IMR-90 (cell line): ENCODE data around the gene RNGTT. TPM values are rescaled to one million over a fixed set of nuclear protein-coding genes. Genes with fewer than 3 reads are reported as not detected.

Source experiments
- ATAC-seq: fragments of 200-7000 bp; cut with Tn5 transposase; 2 replicates; pipeline ENCODE4 v1.9.1; 2020; ENCODE audit warnings: low read depth, mild to moderate bottlenecking, moderate library complexity
- BruUV-seq: library from RNA; stranded (reverse); fragments of 400-500 nt; replicated peaks from 2 replicates; lab custom pipeline; 2021; lab: Mats Ljungman, UMichigan
- CTCF ChIA-PET: fragments of 300-600 bp; formaldehyde crosslinking; extraction: SDS; loops from one replicate; lab custom pipeline; 2021; ENCODE audit warnings: antibody characterized with exemption; lab: Yijun Ruan, JAX
- POLR2A ChIA-PET: fragments of 300-600 bp; sonication (Branson Sonifier 250); formaldehyde crosslinking; loops from one replicate; lab custom pipeline; 2022; ENCODE audit warnings: antibody characterized with exemption; ENCODE audit not compliant: unreplicated experiment; lab: Charles Lee
- DNase-seq: peaks from one replicate; pipeline ENCODE4 v3.0.0; 2013
- H2AFZ ChIP-seq: replicated peaks from 2 replicates; pipeline ENCODE3; 2013; ENCODE audit warnings: low read length, mild to moderate bottlenecking; ENCODE audit not compliant: poor library complexity
- H2AK5ac ChIP-seq: 2 replicates; pipeline ENCODE4 v1.6.1; 2013; ENCODE audit warnings: low read depth, low read length, inconsistent platforms
- H2AK9ac ChIP-seq: replicated peaks from 2 replicates; pipeline ENCODE3; 2013; ENCODE audit warnings: mild to moderate bottlenecking, low read depth, low read length, moderate library complexity; ENCODE audit not compliant: poor library complexity
- H2BK120ac ChIP-seq: 2 replicates; pipeline ENCODE4 v1.6.1; 2013; ENCODE audit warnings: low read depth, low read length, inconsistent platforms
- H2BK15ac ChIP-seq: 3 replicates; pipeline ENCODE4 v1.6.1; 2013; ENCODE audit warnings: low read depth, low read length, inconsistent platforms
- H2BK20ac ChIP-seq: 2 replicates; pipeline ENCODE4 v1.6.1; 2013; ENCODE audit warnings: low read depth, mild to moderate bottlenecking, inconsistent platforms, low read length, moderate library complexity
- H2BK5ac ChIP-seq: 2 replicates; pipeline ENCODE4 v1.6.1; 2013; ENCODE audit warnings: mild to moderate bottlenecking, low read depth, low read length, inconsistent platforms; ENCODE audit not compliant: poor library complexity, severe bottlenecking
- H3K14ac ChIP-seq: replicated peaks from 2 replicates; pipeline ENCODE4 v1.6.1; 2013; ENCODE audit warnings: low read depth, low read length, inconsistent platforms
- H3K18ac ChIP-seq: 2 replicates; pipeline ENCODE4 v1.6.1; 2013; ENCODE audit warnings: low read depth, low read length, control low read depth
- H3K23ac ChIP-seq: 2 replicates; pipeline ENCODE4 v1.6.1; 2013; ENCODE audit warnings: low read depth, low read length, inconsistent platforms
- H3K27ac ChIP-seq: 2 replicates; pipeline ENCODE4 v1.5.1; 2013; ENCODE audit warnings: mild to moderate bottlenecking, control low read depth, low read length; ENCODE audit not compliant: insufficient read depth
- H3K27me3 ChIP-seq: 2 replicates; pipeline ENCODE4 v1.6.1; 2013; ENCODE audit warnings: low read length; ENCODE audit not compliant: control insufficient read depth, insufficient read depth
- H3K36me3 ChIP-seq: 2 replicates; pipeline ENCODE4 v1.6.1; 2013; ENCODE audit warnings: low read length, mixed read lengths; ENCODE audit not compliant: control insufficient read depth, insufficient read depth
- H3K4ac ChIP-seq: 2 replicates; pipeline ENCODE4 v1.6.1; 2013; ENCODE audit warnings: low read depth, low read length, inconsistent platforms
- H3K4me1 ChIP-seq: 2 replicates; pipeline ENCODE4 v1.6.1; 2013; ENCODE audit warnings: low read length, mixed read lengths; ENCODE audit not compliant: control insufficient read depth, insufficient read depth
- H3K4me2 ChIP-seq: 2 replicates; pipeline ENCODE4 v1.6.1; 2013; ENCODE audit warnings: low read depth, mild to moderate bottlenecking, control low read depth, low read length, moderate library complexity
- H3K4me3 ChIP-seq: 2 replicates; pipeline ENCODE4 v1.5.1; 2013; ENCODE audit warnings: low read depth, mild to moderate bottlenecking, control low read depth, low read length, moderate library complexity; ENCODE audit not compliant: insufficient read depth
- H3K56ac ChIP-seq: 2 replicates; pipeline ENCODE4 v1.6.1; 2013; ENCODE audit warnings: low read length, inconsistent platforms; ENCODE audit not compliant: insufficient read depth; ENCODE audit errors: extremely low read depth
- H3K79me1 ChIP-seq, 2 experiments: 2 replicates each; pipeline ENCODE4 v1.6.1; 2013; ENCODE audit warnings: low read length in 2 of 2, inconsistent platforms in 1 of 2, low read depth in 1 of 2
- H3K9ac ChIP-seq: 2 replicates; pipeline ENCODE4 v1.6.1; 2013; ENCODE audit warnings: low read depth, low read length, control low read depth
- H3K9me1 ChIP-seq: 2 replicates; pipeline ENCODE4 v1.6.1; 2013; ENCODE audit warnings: low read length, inconsistent platforms; ENCODE audit not compliant: insufficient read depth
- H3K9me3 ChIP-seq: 2 replicates; pipeline ENCODE4 v1.6.1; 2013; ENCODE audit warnings: low read length; ENCODE audit not compliant: control insufficient read depth, insufficient read depth
- H4K20me1 ChIP-seq: 2 replicates; pipeline ENCODE4 v1.6.1; 2013; ENCODE audit warnings: low read length, inconsistent platforms; ENCODE audit not compliant: insufficient read depth
- H4K5ac ChIP-seq: 2 replicates; pipeline ENCODE4 v1.6.1; 2013; ENCODE audit warnings: mild to moderate bottlenecking, low read depth, low read length, control low read depth
- H4K8ac ChIP-seq, 2 experiments: 2 replicates each; pipeline ENCODE4 v1.6.1; 2013; ENCODE audit warnings: low read depth in 2 of 2, low read length in 2 of 2, control low read depth in 1 of 2, inconsistent platforms in 1 of 2
- H4K91ac ChIP-seq: 2 replicates; pipeline ENCODE4 v1.6.1; 2013; ENCODE audit warnings: low read depth, low read length, inconsistent platforms; ENCODE audit not compliant: insufficient read depth
- CEBPB ChIP-seq: IDR thresholded peaks from 2 replicates; pipeline ENCODE4 v1.6.1; 2012; ENCODE audit warnings: low read depth, low read length, improper control_type of control experiment
- CTCF ChIP-seq: conservative IDR thresholded peaks from 2 replicates; pipeline ENCODE4 v1.5.1; 2012; ENCODE audit warnings: mild to moderate bottlenecking, low read depth, low read length, improper control_type of control experiment
- MAFK ChIP-seq: IDR thresholded peaks from 2 replicates; pipeline ENCODE4 v1.6.1; 2012; ENCODE audit warnings: low read depth, low read length, improper control_type of control experiment
- NFE2L2 ChIP-seq: fragments of 150-350 bp; IDR thresholded peaks from 2 replicates; pipeline ENCODE4 v1.6.1; 2016; ENCODE audit warnings: low read depth, mild to moderate bottlenecking, low read length
- POLR2A ChIP-seq: IDR thresholded peaks from 2 replicates; pipeline ENCODE4 v1.6.1; 2012; ENCODE audit warnings: mild to moderate bottlenecking, low read depth, low read length
- RAD21 ChIP-seq: IDR thresholded peaks from 2 replicates; pipeline ENCODE4 v1.6.1; 2012; ENCODE audit warnings: low read length, improper control_type of control experiment
- RCOR1 ChIP-seq: IDR thresholded peaks from 2 replicates; pipeline ENCODE4 v1.6.1; 2012; ENCODE audit warnings: mild to moderate bottlenecking, low read length, improper control_type of control experiment; ENCODE audit not compliant: insufficient replicate concordance
- WGBS, 2 experiments: methylation state at CpG; one replicate each; pipeline versions ENCODE4 v1.1.5 to v1.1.7; 2013; ENCODE audit warnings: missing lambda C conversion rate in 2 of 2; ENCODE audit not compliant: insufficient read length in 1 of 2; ENCODE audit errors: extremely low coverage in 2 of 2; 5-methylcytosine and 5-hydroxymethylcytosine counted together
- dilution Hi-C: fragments of 300-500 bp; cut with HindIII; formaldehyde crosslinking; loops from one replicate; pipeline ENCODE4 v1.14.3; 2018; ENCODE audit warnings: low sequenced_read_pairs; ENCODE audit not compliant: unreplicated experiment
- in situ Hi-C: fragments of 300-500 bp; cut with MboI; formaldehyde crosslinking; loops from 3 replicates; pipeline ENCODE4 v1.14.3; 2019; ENCODE audit warnings: low sequenced_read_pairs, inconsistent platforms, mixed read lengths
- intact Hi-C: fragments of 100-400 bp; cut with micrococcal nuclease; formaldehyde crosslinking; loops from 2 replicates; pipeline ENCODE4 v1.10.0; 2022
- polyA plus RNA-seq, 3 experiments: library from polyadenylated mRNA; depleted of rRNA; stranded (reverse); fragments of >200 nt; gene quantifications; 2 replicates each; pipeline ENCODE4 v1.2.3, GENCODE V29; 2012; ENCODE audit warnings: low replicate concordance in 1 of 3
- total RNA-seq: library from RNA; depleted of rRNA; stranded (reverse); fragments of >200 nt; gene quantifications from 2 replicates; pipeline ENCODE4 v1.2.3, GENCODE V29; 2012

The RNGTT gene
- total and polyA plus RNA-seq, 2 of the 4 experiments (the other 2 are of a cell fraction), result 5.4 to 21.7 TPM

GRCh38 chr6:88650979-88651378 lies 312.4 kb downstream of the RNGTT start:
- no peak overlapping the region for H2BK20ac ChIP-seq
- no peak overlapping the region for H3K4me2 ChIP-seq
- H2AK5ac ChIP-seq, result no peak overlapping the region
- H2BK120ac ChIP-seq, result no peak overlapping the region
- no peaks in the 10 kb centered on the region for H4K20me1 ChIP-seq
- H3K9me1 ChIP-seq, result no peaks in the 10 kb centered on the region
- intact Hi-C loops, result no loop called here
- ChIA-PET POLR2A (no interaction called here), CTCF (interaction anchor here (0.6 kb wide), 1 partner anchor 10 kb away, joined by 4 read pairs; no protein-coding TSS in a partner anchor)
- no peak overlapping the region for H2BK5ac ChIP-seq
- no peak overlapping the region for H2AFZ ChIP-seq
- H4K5ac ChIP-seq, result no peak overlapping the region
- no peaks in the 10 kb centered on the region for H3K9me3 ChIP-seq
- no peak for ATAC-seq
- H2AK9ac ChIP-seq, result no peak overlapping the region
- no peak overlapping the region for H3K23ac ChIP-seq
- H4K91ac ChIP-seq, result no peak overlapping the region
- no peak overlapping the region for H3K9ac ChIP-seq
- H3K4me3 ChIP-seq, result no peak overlapping the region
- no peaks in the 10 kb centered on the region for H3K27me3 ChIP-seq
- dilution Hi-C loops, result no loop called here
- no peak for TF ChIP-seq RAD21
- TF ChIP-seq RCOR1, result no peak
- no peak for TF ChIP-seq NFE2L2
- no peak for TF ChIP-seq CTCF
- no peak for TF ChIP-seq CEBPB
- no peak for TF ChIP-seq MAFK
- no peak for TF ChIP-seq POLR2A
- H3K36me3 ChIP-seq, result no peaks in the 10 kb centered on the region
- no peak overlapping the region for H3K56ac ChIP-seq
- H3K79me1 ChIP-seq, result peaks cover 0 to 3% of the 10 kb centered on the region in 2 experiments; a peak in 1 of 4 replicates
- no peak overlapping the region for H4K8ac ChIP-seq
- no peak overlapping the region for H3K18ac ChIP-seq
- no CpG with 5 or more reads among the region's 1 CpG for WGBS, 2 experiments
- H3K4me1 ChIP-seq, result no peaks in the 10 kb centered on the region
- in situ Hi-C loops, result no loop called here
- H3K27ac ChIP-seq, result no peak overlapping the region
- no peak overlapping the region for H3K14ac ChIP-seq
- H3K4ac ChIP-seq, result no peak overlapping the region
- no peak overlapping the region for H2BK15ac ChIP-seq
- no TSS peak for BruUV-seq
- no peak for DNase-seq
